ENCODE measurements around the gene BBS4.
"Not testable (repeated sequence)": the region's sequence is repeated elsewhere in the genome, so short reads cannot be mapped to it uniquely, and the experiment has no call there.

BBS4 gene, protein sequence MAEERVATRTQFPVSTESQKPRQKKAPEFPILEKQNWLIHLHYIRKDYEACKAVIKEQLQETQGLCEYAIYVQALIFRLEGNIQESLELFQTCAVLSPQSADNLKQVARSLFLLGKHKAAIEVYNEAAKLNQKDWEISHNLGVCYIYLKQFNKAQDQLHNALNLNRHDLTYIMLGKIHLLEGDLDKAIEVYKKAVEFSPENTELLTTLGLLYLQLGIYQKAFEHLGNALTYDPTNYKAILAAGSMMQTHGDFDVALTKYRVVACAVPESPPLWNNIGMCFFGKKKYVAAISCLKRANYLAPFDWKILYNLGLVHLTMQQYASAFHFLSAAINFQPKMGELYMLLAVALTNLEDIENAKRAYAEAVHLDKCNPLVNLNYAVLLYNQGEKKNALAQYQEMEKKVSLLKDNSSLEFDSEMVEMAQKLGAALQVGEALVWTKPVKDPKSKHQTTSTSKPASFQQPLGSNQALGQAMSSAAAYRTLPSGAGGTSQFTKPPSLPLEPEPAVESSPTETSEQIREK

DNA sequence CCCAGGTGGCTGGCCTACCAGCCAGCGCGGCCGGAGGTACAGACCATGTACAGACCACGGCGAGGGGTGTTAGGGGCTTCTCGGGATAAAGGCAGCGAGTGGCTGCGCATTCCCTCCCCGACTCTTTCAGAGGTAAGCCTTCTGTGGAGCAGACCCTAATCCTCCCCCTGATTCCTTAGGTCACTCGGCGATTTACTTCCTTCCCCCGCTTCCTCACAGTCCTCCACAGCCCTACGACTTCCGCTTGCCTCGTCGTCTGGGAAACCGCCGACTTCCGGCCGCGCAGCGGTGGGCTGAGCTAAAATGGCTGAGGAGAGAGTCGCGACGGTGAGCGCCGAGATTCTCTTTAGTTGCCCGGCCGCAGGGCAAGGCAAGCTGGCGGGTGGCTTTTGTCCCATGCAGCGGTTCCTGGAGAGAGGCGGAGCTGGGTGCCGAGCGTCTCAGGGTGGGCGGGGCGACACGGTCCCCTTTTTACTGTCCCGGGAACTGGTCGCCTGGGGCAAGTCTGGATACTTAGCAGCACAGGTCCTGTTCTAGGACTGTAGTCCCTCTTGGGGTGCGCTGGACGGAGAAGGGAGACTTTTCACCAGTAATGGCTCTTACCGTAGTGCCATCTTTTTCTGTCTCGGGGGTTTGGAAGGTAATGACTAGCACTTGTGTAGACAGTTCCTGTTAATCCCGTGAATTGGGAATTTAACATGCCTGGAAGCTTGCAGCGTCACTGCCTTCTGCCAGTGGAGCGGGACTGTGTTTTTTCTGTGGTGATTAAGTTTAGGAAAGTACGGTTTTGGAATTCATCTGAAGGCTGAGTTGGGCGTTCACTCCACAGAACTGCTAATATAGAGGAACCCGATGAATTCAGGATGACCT lies at the start of gene BBS4, which contains the start of gene HIGD2B:
BBS4 (plus strand) TSS at position 283 of the 870 bp plus-strand sequence; CDS start at position 304, 21 bp downstream.
HIGD2B (minus strand) TSS at position 258 of the 870 bp plus-strand sequence. CDS start 9,808 bp downstream, outside the sequence.
- H3K9me3 Mint-ChIP-seq: no peaks in the 10 kb centered on the region
- H3K27me3 Mint-ChIP-seq: no peaks in the 10 kb centered on the region
- H3K27ac Mint-ChIP-seq: peak within 1 kb of the TSS; percentile 93
- peaks cover 21% of the 10 kb centered on the region for H3K4me1 Mint-ChIP-seq (ENCODE audit: low read depth)
- peak within 1 kb of the TSS; percentile 95 for H3K4me3 Mint-ChIP-seq
- H3K36me3 Mint-ChIP-seq (ENCODE audit: low read depth): peaks cover 12% of the 10 kb centered on the region
- peak; percentile 92 for DNase-seq

DNA sequence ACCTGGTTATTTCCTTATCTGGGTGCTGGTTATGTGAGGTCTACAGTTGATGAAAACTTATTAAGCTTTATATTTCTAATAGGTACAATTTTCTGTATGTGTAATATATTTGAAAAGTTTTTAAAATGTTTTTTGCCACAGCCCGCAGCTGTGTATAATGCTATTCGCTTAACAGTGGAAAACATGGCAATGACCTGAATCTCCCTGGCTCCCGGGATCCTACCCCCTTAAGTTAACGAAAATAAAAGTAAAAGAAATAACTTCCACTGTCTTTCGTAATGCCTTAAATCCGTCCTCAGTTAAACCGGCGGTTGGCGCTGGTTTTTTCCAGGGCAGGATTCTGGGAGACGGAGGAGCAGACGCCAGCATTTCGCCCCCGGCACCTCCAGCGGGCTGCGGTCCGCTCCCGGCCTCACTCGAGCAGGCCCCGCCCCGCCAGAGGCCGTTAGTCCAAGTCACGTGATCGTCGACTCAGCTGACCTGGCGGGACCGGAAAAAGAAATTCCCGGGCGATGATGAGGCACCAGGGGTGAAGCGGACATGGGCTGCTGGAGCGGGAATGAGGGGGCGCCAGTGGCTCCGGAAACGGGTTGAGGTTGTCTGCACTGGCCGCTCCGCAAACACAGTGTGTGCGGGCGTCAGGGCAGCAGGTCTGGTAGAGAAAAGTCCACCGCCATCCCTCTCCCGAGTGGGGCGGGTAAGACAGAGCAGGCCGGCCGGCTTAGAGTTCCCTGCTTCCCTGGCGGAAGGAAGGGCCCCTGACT lies 49.3 kb upstream of the BBS4 start:
- H3K27me3 Mint-ChIP-seq; H3K4me3 Mint-ChIP-seq; H3K36me3 Mint-ChIP-seq (ENCODE audit: low read depth); H3K9me3 Mint-ChIP-seq; H3K27ac Mint-ChIP-seq; H3K4me1 Mint-ChIP-seq (ENCODE audit: low read depth): not testable (repeated sequence)
- peak; percentile 64 for DNase-seq

DNA sequence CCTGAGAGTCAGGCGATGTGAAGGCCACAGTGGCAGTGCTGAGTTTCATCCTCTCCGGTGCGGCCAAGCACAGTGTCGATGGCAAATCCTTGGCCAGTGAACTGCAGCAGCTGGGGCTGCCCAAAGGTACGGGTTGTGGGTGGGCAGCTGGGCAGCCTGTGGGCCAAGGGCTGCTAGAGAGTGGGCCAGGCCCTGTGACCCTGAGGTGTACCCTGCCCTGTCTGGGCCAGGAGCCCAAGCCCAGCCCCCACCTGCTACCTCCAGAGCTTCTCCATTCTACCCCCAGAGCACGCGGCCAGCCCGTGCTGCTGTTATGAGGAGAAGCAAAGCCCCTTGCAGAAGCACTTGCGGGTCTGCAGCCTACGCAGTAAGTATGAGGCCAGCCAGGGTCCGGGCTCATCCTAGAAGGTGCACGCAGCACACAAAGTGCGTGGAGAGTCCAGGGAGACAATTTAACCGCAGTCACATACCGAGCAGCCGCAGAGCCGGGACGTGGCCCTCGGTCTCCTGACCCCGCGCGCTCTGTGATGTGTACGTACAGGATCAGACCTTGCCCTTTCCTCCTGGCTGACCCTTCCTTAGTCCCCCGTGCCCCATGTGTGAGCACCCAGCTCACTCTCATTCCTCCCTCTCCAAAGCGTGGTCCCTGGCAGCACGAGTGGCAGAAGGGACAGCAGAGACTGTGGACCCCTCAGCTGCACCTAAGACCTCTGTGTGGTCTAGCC lies 46.1 kb upstream of the BBS4 start:
- H3K36me3 Mint-ChIP-seq (ENCODE audit: low read depth); H3K4me3 Mint-ChIP-seq; H3K27me3 Mint-ChIP-seq; H3K4me1 Mint-ChIP-seq (ENCODE audit: low read depth); H3K9me3 Mint-ChIP-seq; DNase-seq; H3K27ac Mint-ChIP-seq: not testable (repeated sequence)

DNA sequence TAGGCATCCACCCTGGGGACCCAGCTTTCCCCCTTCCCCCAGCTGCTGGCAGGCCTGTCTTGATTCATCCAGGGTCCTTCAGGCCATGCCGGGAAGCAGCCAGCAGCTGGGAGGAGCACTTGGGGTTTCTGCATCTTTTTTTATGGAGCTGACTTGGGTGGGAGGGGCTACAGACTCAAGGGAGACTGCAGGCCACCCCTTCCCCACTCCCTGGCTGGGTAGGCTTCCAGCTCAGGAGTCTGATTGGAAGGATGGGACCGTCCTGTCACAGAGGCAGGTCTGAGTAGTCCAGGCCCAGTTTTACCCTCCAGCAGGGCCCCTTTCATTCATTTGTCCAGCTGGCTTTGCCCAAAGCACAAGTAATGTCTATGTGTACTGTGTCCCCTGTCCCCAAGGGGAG lies 43.7 kb upstream of the BBS4 start:
- not testable (repeated sequence) for H3K9me3 Mint-ChIP-seq; DNase-seq; H3K27me3 Mint-ChIP-seq; H3K27ac Mint-ChIP-seq; H3K4me3 Mint-ChIP-seq; H3K4me1 Mint-ChIP-seq (ENCODE audit: low read depth); H3K36me3 Mint-ChIP-seq (ENCODE audit: low read depth)

DNA sequence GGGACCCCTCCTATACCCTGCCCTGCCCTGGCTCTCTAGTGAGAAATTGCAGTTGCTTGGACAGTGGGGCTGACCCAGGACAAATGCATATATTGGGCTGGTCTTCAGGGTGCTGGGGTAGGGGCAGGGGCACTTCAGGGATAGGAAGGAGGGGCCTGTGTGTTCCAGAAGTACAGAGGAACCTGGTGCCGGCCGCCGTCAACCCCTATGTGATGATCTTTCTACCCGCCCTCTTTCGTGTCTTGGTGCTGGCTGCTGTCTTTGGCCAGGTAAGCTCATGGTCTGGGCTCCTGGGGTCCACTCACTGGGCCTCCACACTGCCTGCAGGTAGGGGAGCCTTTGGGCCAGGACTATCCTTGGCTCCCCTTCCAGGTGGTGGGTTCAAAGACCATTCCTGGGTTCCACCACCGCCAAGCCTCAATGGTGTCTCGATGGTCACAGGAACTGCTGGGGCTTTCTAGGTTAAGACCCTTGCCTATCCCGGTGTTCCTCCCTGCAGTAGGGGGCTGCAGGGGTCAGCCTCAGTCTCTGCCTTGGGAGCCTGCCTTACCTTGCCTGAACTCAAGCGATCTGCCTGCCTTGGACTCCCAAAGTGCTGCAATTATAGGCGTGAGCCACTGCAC lies 37.3 kb upstream of the BBS4 start:
- DNase-seq; H3K9me3 Mint-ChIP-seq; H3K36me3 Mint-ChIP-seq (ENCODE audit: low read depth); H3K4me3 Mint-ChIP-seq; H3K4me1 Mint-ChIP-seq (ENCODE audit: low read depth); H3K27ac Mint-ChIP-seq; H3K27me3 Mint-ChIP-seq: not testable (repeated sequence)

DNA sequence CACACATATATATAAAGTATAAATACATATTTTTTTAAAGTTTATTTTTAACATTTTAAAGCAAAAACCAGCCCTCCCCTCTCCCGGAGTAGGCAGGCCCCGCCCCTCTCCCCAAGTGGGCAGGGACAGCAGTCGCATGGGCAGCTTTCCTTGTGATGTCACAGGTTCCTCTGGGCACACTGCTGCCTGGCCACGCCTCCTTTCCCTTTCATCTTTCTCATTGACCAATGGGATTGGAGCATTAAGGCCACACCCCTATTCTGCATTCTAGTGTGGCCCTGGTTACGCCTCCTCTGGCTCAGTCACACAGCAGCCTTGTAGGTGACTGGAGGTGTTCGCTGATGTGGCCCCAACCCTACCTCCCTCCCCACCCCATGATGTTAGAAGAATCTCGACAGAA lies 31.6 kb upstream of the BBS4 start, which contains the start of gene GOLGA6B:
GOLGA6B (plus strand) TSS at position 301 of the 400 bp plus-strand sequence; CDS start at position 342, 41 bp downstream.
- not testable (repeated sequence) for H3K4me1 Mint-ChIP-seq (ENCODE audit: low read depth); H3K9me3 Mint-ChIP-seq; H3K36me3 Mint-ChIP-seq (ENCODE audit: low read depth); H3K4me3 Mint-ChIP-seq; H3K27me3 Mint-ChIP-seq; H3K27ac Mint-ChIP-seq; DNase-seq

DNA sequence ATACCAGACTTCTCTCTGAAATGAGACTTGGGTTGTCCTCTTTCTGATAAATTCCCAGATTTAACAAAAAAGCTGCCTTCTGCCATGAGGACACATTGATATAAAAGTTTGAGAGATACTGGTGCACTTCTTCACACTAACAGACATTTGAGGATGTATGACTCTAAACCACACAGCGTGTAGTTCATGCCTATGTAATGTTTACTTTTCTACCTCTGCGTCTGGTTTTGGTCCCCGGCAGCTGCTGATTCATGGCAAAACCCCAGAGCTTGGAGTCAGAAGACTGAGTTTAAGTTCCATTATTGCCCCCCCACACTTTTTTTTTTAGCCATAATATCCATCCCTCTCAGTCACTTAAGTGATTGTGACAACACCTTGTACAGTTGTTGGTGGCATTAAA lies 30.0 kb upstream of the BBS4 start:
- not testable (repeated sequence) for H3K9me3 Mint-ChIP-seq; H3K4me3 Mint-ChIP-seq; DNase-seq; H3K27me3 Mint-ChIP-seq; H3K36me3 Mint-ChIP-seq (ENCODE audit: low read depth); H3K27ac Mint-ChIP-seq; H3K4me1 Mint-ChIP-seq (ENCODE audit: low read depth)

DNA sequence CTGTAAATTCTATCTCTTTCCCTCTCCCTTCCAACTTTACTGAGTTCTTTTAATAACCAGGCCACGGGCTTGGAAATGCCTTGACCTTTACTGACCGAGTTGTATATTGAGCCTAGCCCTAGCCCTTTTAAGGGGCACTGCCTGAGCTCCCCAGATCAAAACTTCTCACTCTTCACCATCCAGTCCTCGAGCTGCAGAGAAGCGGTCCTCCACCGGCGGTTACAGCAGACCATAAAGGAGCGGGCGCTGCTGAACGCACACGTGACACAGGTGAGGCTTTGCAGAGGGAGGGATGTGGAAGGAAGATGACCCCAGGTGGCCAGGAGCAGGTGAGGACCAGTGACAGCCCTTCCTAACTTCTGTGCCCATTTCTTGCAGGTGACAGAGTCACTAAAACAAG lies 24.9 kb upstream of the BBS4 start:
- H3K9me3 Mint-ChIP-seq; H3K27ac Mint-ChIP-seq; H3K4me3 Mint-ChIP-seq; H3K36me3 Mint-ChIP-seq (ENCODE audit: low read depth); H3K4me1 Mint-ChIP-seq (ENCODE audit: low read depth); H3K27me3 Mint-ChIP-seq; DNase-seq: not testable (repeated sequence)

DNA sequence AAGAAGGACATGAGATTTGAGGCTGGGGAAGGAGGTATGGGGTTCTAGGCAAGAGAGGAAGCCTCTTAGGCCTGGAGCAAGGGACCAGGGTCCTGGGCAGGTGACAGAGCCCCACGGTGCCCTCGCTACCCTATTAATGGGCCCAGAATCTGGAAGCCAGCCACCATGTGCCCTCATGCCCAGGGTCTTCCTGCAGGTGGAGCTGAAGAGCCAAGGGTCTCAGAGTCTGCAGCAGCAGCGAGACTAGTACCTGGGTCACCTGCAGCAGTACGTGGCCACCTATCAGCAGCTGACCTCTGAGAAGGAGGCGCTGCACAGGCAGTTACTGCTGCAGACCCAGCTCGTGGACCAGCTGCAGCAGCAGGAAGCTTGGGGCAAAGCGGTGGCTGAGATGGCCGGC lies 22.1 kb upstream of the BBS4 start:
- not testable (repeated sequence) for H3K4me3 Mint-ChIP-seq, H3K9me3 Mint-ChIP-seq, H3K27ac Mint-ChIP-seq

DNA sequence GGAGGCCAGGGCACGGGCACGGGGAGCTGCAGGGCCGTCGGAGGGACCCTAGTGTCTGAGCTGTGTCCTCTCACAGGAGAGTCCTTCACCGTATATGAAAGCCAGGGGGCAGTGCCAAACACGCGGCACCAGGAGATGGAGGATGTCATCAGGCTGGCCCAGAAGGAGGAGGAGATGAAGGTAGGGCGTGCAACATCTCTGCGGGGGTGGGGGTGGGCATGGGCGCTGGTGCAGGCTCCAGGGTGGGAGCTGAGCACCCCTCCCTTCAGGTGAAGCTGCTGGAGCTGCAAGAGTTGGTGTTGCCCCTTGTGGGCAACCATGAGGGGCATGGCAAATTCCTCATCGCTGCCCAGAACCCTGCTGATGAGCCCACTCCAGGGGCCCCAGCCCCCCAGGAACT lies 20.3 kb upstream of the BBS4 start:
- not testable (repeated sequence) for H3K9me3 Mint-ChIP-seq; H3K4me3 Mint-ChIP-seq; H3K4me1 Mint-ChIP-seq (ENCODE audit: low read depth); H3K27ac Mint-ChIP-seq; DNase-seq; H3K27me3 Mint-ChIP-seq; H3K36me3 Mint-ChIP-seq (ENCODE audit: low read depth)

More for the DNA sequence above, 22.1 kb upstream of the BBS4 start:
- not testable (repeated sequence) for DNase-seq; H3K27me3 Mint-ChIP-seq; H3K4me1 Mint-ChIP-seq (ENCODE audit: low read depth); H3K36me3 Mint-ChIP-seq (ENCODE audit: low read depth)

DNA sequence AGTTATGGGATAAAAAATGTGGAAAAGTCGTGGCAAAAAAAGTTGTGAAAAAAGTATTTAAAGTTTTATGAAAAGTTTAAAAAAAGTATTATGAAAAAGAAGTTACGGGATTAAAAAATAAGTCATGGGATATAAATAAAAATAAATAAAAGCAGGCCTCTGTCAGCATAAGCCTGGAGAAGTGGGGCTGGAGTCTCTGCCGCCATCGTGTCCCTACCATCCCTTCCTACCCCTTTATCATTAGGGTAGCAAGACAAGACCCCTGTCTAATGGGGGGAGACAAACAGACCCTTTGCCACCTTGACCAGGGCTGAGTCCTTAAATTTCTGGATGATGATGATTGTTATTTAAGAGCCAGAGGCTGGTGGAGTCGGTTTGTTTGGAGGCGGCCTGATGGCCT lies 16.2 kb upstream of the BBS4 start:
- not testable (repeated sequence) for H3K27ac Mint-ChIP-seq; H3K4me3 Mint-ChIP-seq; H3K9me3 Mint-ChIP-seq; H3K36me3 Mint-ChIP-seq (ENCODE audit: low read depth); H3K4me1 Mint-ChIP-seq (ENCODE audit: low read depth); DNase-seq
- H3K27me3 Mint-ChIP-seq: peaks cover 25% of the 10 kb centered on the region

DNA sequence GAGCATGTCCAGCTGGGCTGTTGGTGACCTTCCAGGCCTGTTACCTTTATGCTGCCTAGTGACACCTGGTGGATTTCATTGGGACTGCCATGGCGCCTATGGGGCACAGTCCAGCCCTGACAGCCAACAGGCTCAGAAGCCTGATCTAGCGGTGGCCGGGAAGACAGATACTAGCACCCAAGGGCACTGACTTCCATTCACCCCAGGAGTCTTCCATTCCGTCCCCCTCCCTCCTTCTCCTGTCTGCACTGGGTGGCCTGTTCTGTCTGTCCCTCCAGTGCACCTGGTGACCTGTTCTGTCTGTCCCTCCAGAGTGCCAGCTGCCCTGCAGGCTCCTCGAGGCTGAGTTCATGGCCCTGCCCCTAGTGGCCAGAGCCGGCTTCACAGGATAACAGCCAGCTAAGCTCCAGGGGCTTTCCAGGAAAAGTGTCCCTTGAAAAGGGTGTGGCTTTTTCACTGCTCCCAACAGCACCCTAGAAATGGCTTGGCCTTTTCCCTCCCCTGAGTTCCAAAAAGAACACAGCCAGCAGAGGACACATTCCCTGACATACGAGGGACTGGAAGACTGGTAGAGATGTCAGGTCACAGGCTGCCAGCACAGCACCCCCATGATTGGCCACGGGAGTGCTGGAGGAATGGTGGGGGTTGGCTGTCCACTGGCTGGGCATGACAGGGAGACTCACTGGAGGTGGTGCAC lies 15.2 kb upstream of the BBS4 start:
- Mint-ChIP-seq H3K4me3 (peak overlapping the region; percentile 42), H3K27me3 (peaks cover 32% of the 10 kb centered on the region)
- H3K4me1 Mint-ChIP-seq (ENCODE audit: low read depth); H3K9me3 Mint-ChIP-seq; H3K36me3 Mint-ChIP-seq (ENCODE audit: low read depth); H3K27ac Mint-ChIP-seq: not testable (repeated sequence)
- peak; percentile 81 for DNase-seq

DNA sequence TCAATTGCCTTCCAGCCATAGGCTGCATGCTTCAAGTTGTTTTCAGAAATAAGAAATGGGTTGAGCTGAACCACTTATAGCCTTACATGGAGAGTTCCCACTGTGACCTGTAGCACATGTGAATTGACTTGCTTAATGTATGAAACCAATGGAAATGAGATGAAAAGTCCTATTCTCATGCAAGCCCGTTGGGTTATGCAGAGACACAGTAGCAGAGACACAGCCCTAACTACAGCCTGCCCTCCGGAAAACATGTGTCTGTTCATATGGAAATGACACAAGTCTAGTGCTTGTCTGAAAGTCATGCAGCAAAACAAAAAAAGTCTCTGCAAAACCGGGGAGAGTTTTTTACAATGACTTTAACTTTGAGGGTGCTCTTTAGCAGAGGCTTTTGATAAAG lies 14.5 kb upstream of the BBS4 start:
- Mint-ChIP-seq H3K27ac (no peak overlapping the region), H3K27me3 (peaks cover 36% of the 10 kb centered on the region), H3K36me3 (ENCODE audit: low read depth) (no peaks in the 10 kb centered on the region), H3K9me3 (no peaks in the 10 kb centered on the region), H3K4me1 (ENCODE audit: low read depth) (peaks cover 3% of the 10 kb centered on the region), H3K4me3 (no peak overlapping the region)
- DNase-seq: no peak

All from activated T-cell treated with anti-CD3 and anti-CD28 coated beads, Interleukin-2, amount 50 U/mL, for 24 hours (primary cell).